Ishikawa (cell line): ENCODE results near the gene COL18A1.
A peak's percentile ranks its signal among the peaks of the same experiment; 100 is the strongest.

ENCODE experiments used
- CEBPB ChIP-seq: IDR thresholded peaks from 2 replicates; pipeline ENCODE4 v1.6.1; 2012
- CREB1 ChIP-seq: IDR thresholded peaks from 2 replicates; pipeline ENCODE4 v1.6.1; 2012; ENCODE audit warnings: low read depth
- EGR1 ChIP-seq: IDR thresholded peaks from 2 replicates; pipeline ENCODE4 v1.6.1; 2012
- EP300 ChIP-seq: IDR thresholded peaks from 2 replicates; pipeline ENCODE4 v1.6.1; 2012; ENCODE audit warnings: borderline replicate concordance
- FOXM1 ChIP-seq: IDR thresholded peaks from 2 replicates; pipeline ENCODE4 v1.6.1; 2012; ENCODE audit warnings: low read depth, borderline replicate concordance
- NFIC ChIP-seq: IDR thresholded peaks from 2 replicates; pipeline ENCODE4 v1.6.1; 2012
- RAD21 ChIP-seq: IDR thresholded peaks from 2 replicates; pipeline ENCODE4 v1.6.1; 2012; ENCODE audit warnings: low read depth
- TAF1 ChIP-seq: IDR thresholded peaks from 2 replicates; pipeline ENCODE4 v1.6.1; 2012; ENCODE audit warnings: low read depth, mild to moderate bottlenecking
- TCF12 ChIP-seq: IDR thresholded peaks from 2 replicates; pipeline ENCODE4 v1.6.1; 2012; ENCODE audit warnings: low read depth
- TEAD4 ChIP-seq: IDR thresholded peaks from 2 replicates; pipeline ENCODE4 v1.6.1; 2012
- YY1 ChIP-seq: IDR thresholded peaks from 2 replicates; pipeline ENCODE4 v1.6.1; 2012; ENCODE audit warnings: low read depth
- ZBTB7A ChIP-seq: IDR thresholded peaks from 2 replicates; pipeline ENCODE4 v1.6.1; 2012; ENCODE audit warnings: low read depth
- TF ChIP-seq, protein P1 (sequence below): IDR thresholded peaks from 2 replicates; pipeline ENCODE4 v1.6.1; 2012
- TF ChIP-seq, protein P2 (sequence below): IDR thresholded peaks from 2 replicates; pipeline ENCODE4 v1.6.1; 2012
- TF ChIP-seq, protein P3 (sequence below): IDR thresholded peaks from 2 replicates; pipeline ENCODE4 v1.6.1; 2012; ENCODE audit warnings: low read depth, mild to moderate bottlenecking

The COL18A1 gene

DNA sequence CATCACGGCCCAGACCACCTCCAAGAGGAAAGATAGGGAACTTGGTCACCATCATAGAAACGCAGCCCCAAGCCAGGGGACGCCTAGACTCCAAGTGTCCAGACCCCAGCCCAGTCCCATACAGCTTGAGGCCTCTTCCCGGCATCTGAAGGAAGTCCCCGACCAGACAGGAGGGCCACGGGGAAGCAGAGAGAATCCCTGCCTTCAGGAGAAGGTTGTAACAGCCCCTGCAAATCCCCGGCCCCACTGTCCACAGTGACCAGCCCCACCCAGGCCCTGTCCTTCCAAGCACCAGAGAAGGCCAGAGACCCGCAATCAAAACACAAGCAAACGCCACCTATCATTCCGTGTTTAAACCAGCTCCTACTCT lies 135.6 kb downstream of the COL18A1 start:
- TF ChIP-seq RAD21 (no peak), ZBTB7A (no peak), TEAD4 (no peak), EP300 (no peak), TCF12 (no peak), EGR1 (no peak), CEBPB (no peak), TAF1 (no peak), NFIC (no peak), YY1 (no peak), FOXM1 (no peak), CREB1 (no peak)
- TF ChIP-seq, protein P1, sequence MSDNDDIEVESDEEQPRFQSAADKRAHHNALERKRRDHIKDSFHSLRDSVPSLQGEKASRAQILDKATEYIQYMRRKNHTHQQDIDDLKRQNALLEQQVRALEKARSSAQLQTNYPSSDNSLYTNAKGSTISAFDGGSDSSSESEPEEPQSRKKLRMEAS = no peak
- TF ChIP-seq, protein P2, sequence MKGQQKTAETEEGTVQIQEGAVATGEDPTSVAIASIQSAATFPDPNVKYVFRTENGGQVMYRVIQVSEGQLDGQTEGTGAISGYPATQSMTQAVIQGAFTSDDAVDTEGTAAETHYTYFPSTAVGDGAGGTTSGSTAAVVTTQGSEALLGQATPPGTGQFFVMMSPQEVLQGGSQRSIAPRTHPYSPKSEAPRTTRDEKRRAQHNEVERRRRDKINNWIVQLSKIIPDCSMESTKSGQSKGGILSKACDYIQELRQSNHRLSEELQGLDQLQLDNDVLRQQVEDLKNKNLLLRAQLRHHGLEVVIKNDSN = no peak
- TF ChIP-seq, protein P3, sequence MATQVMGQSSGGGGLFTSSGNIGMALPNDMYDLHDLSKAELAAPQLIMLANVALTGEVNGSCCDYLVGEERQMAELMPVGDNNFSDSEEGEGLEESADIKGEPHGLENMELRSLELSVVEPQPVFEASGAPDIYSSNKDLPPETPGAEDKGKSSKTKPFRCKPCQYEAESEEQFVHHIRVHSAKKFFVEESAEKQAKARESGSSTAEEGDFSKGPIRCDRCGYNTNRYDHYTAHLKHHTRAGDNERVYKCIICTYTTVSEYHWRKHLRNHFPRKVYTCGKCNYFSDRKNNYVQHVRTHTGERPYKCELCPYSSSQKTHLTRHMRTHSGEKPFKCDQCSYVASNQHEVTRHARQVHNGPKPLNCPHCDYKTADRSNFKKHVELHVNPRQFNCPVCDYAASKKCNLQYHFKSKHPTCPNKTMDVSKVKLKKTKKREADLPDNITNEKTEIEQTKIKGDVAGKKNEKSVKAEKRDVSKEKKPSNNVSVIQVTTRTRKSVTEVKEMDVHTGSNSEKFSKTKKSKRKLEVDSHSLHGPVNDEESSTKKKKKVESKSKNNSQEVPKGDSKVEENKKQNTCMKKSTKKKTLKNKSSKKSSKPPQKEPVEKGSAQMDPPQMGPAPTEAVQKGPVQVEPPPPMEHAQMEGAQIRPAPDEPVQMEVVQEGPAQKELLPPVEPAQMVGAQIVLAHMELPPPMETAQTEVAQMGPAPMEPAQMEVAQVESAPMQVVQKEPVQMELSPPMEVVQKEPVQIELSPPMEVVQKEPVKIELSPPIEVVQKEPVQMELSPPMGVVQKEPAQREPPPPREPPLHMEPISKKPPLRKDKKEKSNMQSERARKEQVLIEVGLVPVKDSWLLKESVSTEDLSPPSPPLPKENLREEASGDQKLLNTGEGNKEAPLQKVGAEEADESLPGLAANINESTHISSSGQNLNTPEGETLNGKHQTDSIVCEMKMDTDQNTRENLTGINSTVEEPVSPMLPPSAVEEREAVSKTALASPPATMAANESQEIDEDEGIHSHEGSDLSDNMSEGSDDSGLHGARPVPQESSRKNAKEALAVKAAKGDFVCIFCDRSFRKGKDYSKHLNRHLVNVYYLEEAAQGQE = no peak

DNA sequence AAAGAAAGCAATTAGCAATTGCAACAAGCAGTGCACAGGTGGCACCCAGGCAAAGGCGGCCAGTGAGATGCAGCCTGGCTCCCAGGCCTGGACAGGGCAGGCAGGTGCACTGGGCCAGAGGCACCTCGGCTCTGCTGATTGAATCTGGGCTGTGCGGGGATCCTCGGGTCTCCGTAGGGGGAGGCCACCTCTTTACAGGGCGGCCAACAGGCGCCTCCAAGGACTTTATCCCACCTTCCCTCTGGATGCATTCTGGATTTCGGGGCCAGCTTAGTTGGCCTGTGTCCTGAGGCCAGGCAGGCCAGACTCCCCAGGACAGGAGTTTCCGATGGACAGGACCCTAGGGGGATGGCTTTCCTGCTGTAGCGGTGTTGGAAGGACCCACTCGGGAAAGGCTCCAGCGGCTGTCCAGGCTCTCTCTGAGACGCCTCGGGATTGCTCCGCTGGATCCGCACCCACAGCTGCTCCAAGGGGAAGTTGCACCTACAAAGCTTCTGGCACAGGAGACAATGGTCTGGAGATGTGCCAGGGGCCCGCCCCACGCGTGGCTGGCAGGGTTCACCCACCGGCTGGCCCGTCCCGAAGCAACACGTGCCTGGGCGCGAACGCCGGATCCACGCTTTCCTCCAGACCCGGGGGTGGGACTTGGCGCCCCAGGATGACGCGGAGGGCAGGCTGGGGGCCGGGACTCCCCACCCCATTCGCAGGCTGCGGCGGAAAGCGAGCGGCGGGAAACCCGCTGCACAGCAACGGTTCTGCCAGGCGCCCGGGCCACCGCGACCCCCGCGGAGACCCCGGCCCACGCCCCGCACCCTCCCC lies 136.5 kb downstream of the COL18A1 start:
- TF ChIP-seq YY1 = no peak
- no peak for TF ChIP-seq TAF1
- TF ChIP-seq RAD21 = no peak
- no peak for TF ChIP-seq EP300
- no peak for TF ChIP-seq CEBPB
- TF ChIP-seq, protein P1 = peak; percentile 98
- TF ChIP-seq NFIC = peak; percentile 94
- TF ChIP-seq ZBTB7A = peak; percentile 86; the same call in 1 of the 2 replicates
- no peak for TF ChIP-seq EGR1
- peak; percentile 70 for TF ChIP-seq CREB1
- TF ChIP-seq TEAD4 = 0 out of 2 replicates have a peak, but pooled peaks have one; percentile 16
- TF ChIP-seq TCF12 = peak; percentile 70
- TF ChIP-seq, protein P2 = peak; percentile 83

DNA sequence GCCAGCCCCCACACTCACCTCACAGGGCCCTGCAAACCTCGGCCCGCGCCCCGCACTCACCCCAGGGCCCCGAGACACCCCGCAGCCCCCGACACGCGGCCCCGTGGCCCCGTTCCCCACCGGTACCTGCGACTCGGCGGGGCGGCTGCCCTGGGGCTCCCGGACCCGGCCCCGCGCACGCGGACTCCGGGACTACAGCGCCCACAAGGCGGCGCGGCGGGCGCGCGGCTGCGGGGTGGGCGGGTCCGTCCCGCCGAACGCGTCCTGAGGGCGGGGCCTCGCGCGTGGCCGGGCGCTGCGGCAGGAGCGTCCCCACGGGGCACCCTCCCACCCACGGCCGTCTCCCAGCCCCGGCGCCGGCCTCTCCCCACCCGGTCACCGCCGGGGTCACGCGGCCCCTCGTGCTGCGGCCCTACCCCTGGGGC lies 137.3 kb downstream of the COL18A1 start, which contains the start of gene SLC19A1:
Gene SLC19A1, minus strand, starts transcription at position 199 of the 425 bp plus-strand sequence. CDS start 4,481 bp downstream, outside the sequence.
- TF ChIP-seq FOXM1 (no peak), RAD21 (no peak)
- TF ChIP-seq, protein P1 = peak; percentile 32; the same call in 1 of the 2 replicates

DNA sequence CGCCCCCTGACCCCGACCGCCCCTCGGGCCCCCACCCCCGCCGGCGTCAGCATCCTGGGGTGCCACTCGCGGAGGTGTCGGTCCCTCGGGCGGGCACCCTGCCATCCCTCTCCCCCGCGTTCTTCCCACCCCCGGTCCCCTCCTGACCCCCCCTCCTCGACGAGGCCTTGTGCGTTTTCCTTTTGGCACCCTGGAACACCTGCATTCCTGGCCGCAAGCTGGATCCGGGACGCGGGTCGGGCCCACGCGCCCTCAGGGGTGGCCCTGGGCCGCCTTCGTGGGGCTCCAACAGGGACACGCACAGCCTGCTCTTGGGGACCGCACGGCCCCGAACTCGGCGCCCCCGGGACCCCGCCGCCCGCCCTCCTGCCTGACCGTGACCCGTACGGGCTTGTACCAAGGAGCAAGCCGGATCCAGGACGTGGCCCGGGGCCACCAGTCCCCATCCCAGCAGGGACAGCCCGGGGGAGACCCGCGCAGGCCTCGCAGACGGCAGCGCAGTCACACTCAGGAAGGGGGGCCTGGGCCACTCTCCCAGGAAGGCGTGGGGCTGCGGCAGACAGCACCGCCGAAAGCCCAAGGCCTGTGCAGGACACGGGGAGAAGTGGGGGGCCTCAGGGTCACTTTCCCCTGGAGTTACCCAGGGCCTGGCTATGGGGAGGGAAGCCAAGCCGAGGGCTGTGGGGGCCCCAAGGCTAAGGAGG lies 137.9 kb downstream of the COL18A1 start:
- TF ChIP-seq CEBPB (no peak), CREB1 (no peak), TCF12 (no peak), FOXM1 (no peak), RAD21 (no peak), TEAD4 (no peak), NFIC (no peak), TAF1 (no peak), EP300 (no peak), EGR1 (no peak)
- TF ChIP-seq, protein P3 = no peak
- TF ChIP-seq, protein P1 = no peak
- TF ChIP-seq, protein P2 = no peak
